Kidney epithelial cell (primary cell): ENCODE data around the gene TEX2. TPM values are rescaled to one million over a fixed set of nuclear protein-coding genes. Genes with fewer than 3 reads are reported as not detected.

Experiments
- DNase-seq: peaks from one replicate; pipeline ENCODE4 v3.0.0-alpha.2; 2010; ENCODE audit warnings: low read depth
- H3K27me3 ChIP-seq: 2 replicates; pipeline ENCODE4 v1.6.0; 2011; ENCODE audit warnings: low read length; ENCODE audit not compliant: control insufficient read depth, insufficient read depth
- H3K36me3 ChIP-seq: 2 replicates; pipeline ENCODE4 v1.5.1; 2011; ENCODE audit warnings: low read length; ENCODE audit not compliant: control insufficient read depth, insufficient read depth
- H3K4me3 ChIP-seq: 2 replicates; pipeline ENCODE4 v1.5.1; 2011; ENCODE audit warnings: low read depth, mild to moderate bottlenecking, control low read depth, low read length
- CTCF ChIP-seq: IDR thresholded peaks from 2 replicates; pipeline ENCODE4 v1.5.1; 2011; ENCODE audit warnings: mild to moderate bottlenecking, moderate library complexity, low read length, control low read depth, inconsistent platforms; ENCODE audit not compliant: insufficient read depth, poor library complexity, severe bottlenecking
- total RNA-seq: library from RNA; depleted of rRNA; stranded (reverse); fragments of >200 nt; gene quantifications from 2 replicates; pipeline ENCODE4 v1.2.3, GENCODE V29; 2015

The TEX2 gene
- total RNA-seq, result 16.5 and 19.0 TPM in 2 replicates

DNA sequence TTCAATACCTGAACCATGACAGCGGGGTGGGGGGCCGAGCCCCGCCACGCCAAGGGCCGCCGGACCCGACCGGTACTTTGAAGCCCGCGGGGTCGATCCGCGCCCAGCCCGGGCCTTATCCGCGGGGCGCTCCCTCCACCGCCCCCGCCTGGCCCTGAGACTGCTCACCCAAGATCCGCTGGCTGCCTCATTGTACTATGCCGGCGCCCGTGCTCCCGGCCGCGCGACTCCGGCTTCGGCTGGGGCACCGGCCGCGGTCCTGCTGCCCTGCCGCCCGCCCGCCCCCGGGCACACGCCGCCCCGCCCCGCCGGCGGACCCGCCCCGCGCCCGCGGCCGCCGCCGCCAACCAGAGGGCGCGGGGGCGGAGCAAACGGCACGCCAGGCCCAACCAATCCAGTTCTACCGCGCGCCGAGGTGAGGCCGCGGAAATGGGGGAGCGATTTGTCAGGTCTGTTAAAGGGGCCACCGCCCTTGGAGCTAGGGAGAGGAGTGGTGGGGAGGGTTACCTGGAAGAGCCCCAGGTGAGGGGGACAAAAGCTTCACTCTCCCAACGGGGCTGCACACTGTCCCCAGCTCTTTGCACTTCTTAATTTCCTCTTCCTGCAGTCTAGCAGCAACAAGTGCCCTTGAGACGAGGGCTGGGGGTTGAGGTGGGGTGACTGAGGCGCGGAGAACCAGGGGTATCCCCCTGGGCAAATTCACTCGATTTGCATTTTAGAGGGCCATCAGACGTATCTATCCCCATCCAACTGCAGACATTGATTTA, at the start of gene TEX2:
Gene TEX2, minus strand, starts transcription at position 261 of the 767 bp plus-strand sequence. CDS start 49,043 bp downstream, outside the sequence.
- H3K4me3 ChIP-seq, result peak within 1 kb of the TSS; percentile 90
- TF ChIP-seq CTCF, result no peak
- DNase-seq, result peak; percentile 49
- no peaks in the 10 kb centered on the region for H3K27me3 ChIP-seq
- H3K36me3 ChIP-seq, result no peaks in the 10 kb centered on the region

DNA sequence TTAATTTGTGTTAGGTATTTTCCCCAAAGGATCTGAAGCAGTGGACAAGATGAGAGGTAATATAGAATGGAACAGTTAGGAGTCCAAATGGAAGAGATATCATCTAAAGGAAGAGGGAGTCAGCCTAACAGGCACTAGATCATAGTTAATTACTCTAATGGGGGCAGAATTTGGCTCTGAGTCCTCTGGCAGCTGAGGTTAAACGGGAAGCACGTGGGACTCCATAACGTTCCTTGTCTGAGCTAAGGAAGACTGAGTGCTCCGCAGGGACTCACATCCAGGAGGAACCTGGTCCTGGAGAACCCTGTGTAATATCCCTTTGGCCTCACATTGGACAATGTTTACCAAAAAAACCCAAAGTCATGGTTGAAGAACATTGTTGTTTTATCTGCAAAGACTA, 46.6 kb upstream of the TEX2 start:
- no peak overlapping the region for H3K4me3 ChIP-seq
- no peaks in the 10 kb centered on the region for H3K36me3 ChIP-seq
- no peak for TF ChIP-seq CTCF
- H3K27me3 ChIP-seq, result no peaks in the 10 kb centered on the region
- DNase-seq, result no peak

GRCh38 chr17:64309021-64309420, 46.0 kb upstream of the TEX2 start:
- TF ChIP-seq CTCF, result no peak
- Histone ChIP-seq H3K27me3 (no peaks in the 10 kb centered on the region), H3K36me3 (no peaks in the 10 kb centered on the region), H3K4me3 (no peak overlapping the region)
- DNase-seq, result no peak

DNA sequence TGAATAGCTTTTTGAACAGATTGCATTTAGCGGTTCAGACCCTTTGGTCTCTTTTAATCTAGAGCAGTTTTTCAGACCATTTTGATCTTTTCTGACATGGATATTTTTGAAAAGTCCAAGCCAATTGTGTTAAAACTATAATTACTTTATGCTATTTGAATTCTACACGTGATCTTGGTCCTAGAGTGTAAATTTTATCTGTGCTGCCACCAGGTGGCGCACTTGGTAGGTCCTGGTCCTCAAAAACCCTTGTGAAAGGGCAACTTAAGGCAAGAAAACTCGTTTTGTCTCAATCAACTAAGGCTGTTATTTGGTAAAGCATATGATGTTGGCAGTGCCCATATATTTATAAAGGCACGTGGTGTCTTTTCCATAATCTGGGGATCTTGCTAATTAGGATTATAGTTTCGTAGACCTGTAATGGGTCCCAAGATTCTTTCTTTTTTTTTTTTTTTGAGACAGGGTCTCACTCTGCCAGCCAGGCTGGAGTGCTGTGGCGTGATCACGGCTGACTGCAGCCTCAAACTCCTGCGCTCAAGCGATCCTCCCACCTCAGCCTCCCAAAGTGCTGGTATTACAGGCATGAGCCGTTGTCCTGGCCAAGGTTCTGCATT, 43.9 kb upstream of the TEX2 start:
- TF ChIP-seq CTCF, result peak; percentile 73
- no peaks in the 10 kb centered on the region for H3K36me3 ChIP-seq
- H3K4me3 ChIP-seq, result no peak overlapping the region
- no peak for DNase-seq
- no peaks in the 10 kb centered on the region for H3K27me3 ChIP-seq

DNA sequence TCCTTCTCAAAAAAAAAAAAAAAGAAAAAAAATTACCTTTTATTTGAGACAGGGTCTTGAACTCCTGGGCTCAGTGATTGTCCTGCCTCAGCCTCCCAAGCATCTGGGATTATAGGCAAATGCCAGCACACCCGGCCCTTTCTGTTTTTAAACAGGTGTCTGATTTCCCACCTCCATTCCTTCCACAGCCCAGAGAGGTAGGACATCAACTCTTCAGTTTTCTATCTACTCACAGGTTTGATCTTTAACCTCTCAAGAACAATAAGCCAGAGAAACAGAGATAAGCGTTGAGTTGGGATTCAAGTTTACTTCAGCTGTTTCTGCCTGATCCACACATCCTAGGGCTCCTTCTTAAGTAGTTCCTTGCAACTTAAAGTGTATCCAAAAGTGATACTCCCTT, 41.5 kb upstream of the TEX2 start:
- H3K36me3 ChIP-seq, result no peaks in the 10 kb centered on the region
- DNase-seq, result no peak
- TF ChIP-seq CTCF, result no peak

GRCh38 chr17:64300699-64300965, 37.6 kb upstream of the TEX2 start:
- peaks cover 4% of the 10 kb centered on the region for H3K27me3 ChIP-seq
- no peak for TF ChIP-seq CTCF
- no peak overlapping the region for H3K4me3 ChIP-seq
- DNase-seq, result no peak
- H3K36me3 ChIP-seq, result no peaks in the 10 kb centered on the region

More for the DNA sequence above, 41.5 kb upstream of the TEX2 start:
- H3K4me3 ChIP-seq, result no peak overlapping the region
- H3K27me3 ChIP-seq, result peaks cover 4% of the 10 kb centered on the region
